SU-DHL-6 (cell line): ENCODE measurements around the gene PIGL.

ENCODE experiments used
- EZH2phosphoT487 ChIP-seq: fragments of 200-600 bp; sonication (generic), shearing (Covaris generic); conservative IDR thresholded peaks from 2 replicates; pipeline ENCODE4 v1.6.1; 2018; ENCODE audit warnings: mild to moderate bottlenecking, antibody characterized with exemption, low read length, moderate library complexity, mixed read lengths
- TF ChIP-seq, protein P1 (sequence below): fragments of 200-600 bp; sonication (generic); IDR thresholded peaks from one replicate; pipeline ENCODE4 v1.5.1; 2017; ENCODE audit warnings: antibody characterized with exemption, mild to moderate bottlenecking, low read length, moderate library complexity; ENCODE audit not compliant: insufficient read depth, poor library complexity, severe bottlenecking

DNA sequence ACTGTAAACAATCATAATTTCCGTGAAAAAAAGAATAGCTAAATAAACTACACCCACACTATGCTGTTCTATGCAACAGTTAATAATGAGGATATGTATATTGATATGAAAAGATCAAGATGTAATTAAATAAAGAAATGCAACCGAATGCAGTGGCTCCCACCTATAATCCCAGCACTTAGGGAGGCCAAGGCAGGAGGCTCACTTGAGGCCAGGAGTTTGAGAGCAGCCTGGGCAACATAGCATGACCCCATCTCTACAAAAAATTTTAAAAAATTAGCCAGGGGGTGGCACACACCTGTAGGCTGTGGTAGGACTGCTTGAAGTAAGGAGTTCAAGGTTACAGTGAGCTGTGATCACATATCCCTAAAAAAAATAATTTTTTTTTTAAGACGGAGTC lies 121.4 kb downstream of the PIGL start:
- TF ChIP-seq, protein P1, sequence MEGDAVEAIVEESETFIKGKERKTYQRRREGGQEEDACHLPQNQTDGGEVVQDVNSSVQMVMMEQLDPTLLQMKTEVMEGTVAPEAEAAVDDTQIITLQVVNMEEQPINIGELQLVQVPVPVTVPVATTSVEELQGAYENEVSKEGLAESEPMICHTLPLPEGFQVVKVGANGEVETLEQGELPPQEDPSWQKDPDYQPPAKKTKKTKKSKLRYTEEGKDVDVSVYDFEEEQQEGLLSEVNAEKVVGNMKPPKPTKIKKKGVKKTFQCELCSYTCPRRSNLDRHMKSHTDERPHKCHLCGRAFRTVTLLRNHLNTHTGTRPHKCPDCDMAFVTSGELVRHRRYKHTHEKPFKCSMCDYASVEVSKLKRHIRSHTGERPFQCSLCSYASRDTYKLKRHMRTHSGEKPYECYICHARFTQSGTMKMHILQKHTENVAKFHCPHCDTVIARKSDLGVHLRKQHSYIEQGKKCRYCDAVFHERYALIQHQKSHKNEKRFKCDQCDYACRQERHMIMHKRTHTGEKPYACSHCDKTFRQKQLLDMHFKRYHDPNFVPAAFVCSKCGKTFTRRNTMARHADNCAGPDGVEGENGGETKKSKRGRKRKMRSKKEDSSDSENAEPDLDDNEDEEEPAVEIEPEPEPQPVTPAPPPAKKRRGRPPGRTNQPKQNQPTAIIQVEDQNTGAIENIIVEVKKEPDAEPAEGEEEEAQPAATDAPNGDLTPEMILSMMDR = no peak
- TF ChIP-seq EZH2phosphoT487 = no peak
